ENCODE measurements around the gene GLRA3.

DNA sequence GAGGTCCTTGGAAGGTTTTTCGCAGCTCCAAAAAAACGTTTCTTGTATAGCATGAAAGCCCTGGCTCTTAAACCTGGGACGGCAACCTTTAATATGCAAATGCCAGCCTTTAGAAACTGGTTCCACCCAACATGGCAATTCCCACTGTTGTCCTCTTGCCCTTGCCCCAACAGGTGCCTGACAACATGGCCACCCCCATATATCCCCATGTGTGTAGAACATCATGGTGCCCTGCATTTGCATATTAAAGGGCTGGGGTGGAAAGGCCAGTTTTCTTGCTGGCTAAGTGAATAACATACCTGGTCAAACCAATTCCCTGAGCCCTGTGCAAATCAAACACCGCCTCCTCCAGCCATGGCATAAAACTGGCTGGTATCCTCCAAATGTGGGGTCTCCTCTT is 26.0 kb upstream of the GLRA3 start:
- TF ChIP-seq EZH2 (IDR thresholded peaks at IDR 0.05; ENCODE audit: insufficient read depth, poor library complexity, severe bottlenecking) (no peak), EZH2phosphoT487 (IDR thresholded peaks at IDR 0.05; ENCODE audit: insufficient read depth, low read depth) (no peak)

Measured in GM23248 (cell line).